HCT116 (cell line): Measurements from ENCODE around the gene PBX1.

Experiments
- CTCF ChIP-seq, 3 experiments: fragments of 200-600 bp in 1 of 3; sonication (generic) in 1 of 3; IDR thresholded peaks in 2 of 3; conservative IDR thresholded peaks in 1 of 3; 2 replicates each; pipeline ENCODE4 v1.5.1; 2012 to 2017; ENCODE audit warnings: low read depth in 2 of 3, low read length in 2 of 3, antibody characterized with exemption in 1 of 3, borderline replicate concordance in 1 of 3, control low read depth in 1 of 3, mild to moderate bottlenecking in 1 of 3, mixed read lengths in 1 of 3, mixed run types in 1 of 3, moderate library complexity in 1 of 3; ENCODE audit not compliant: insufficient read depth in 1 of 3
- EZH2phosphoT487 ChIP-seq: fragments of 200-600 bp; IDR thresholded peaks from 2 replicates; pipeline ENCODE4 v1.6.1; 2018; ENCODE audit warnings: antibody characterized with exemption, borderline replicate concordance
- POLR2AphosphoS5 ChIP-seq: IDR thresholded peaks from 2 replicates; pipeline ENCODE4 v1.6.1; 2011; ENCODE audit warnings: mild to moderate bottlenecking, low read depth, low read length, moderate library complexity
- RAD21 ChIP-seq: IDR thresholded peaks from 2 replicates; pipeline ENCODE4 v1.6.1; 2012; ENCODE audit warnings: low read depth, mild to moderate bottlenecking
- SIN3A ChIP-seq: IDR thresholded peaks from 2 replicates; pipeline ENCODE4 v1.6.1; 2012; ENCODE audit warnings: low read depth
- SP1 ChIP-seq: IDR thresholded peaks from 2 replicates; pipeline ENCODE4 v1.6.1; 2012; ENCODE audit warnings: low read depth
- TCF7L2 ChIP-seq: IDR thresholded peaks from 2 replicates; pipeline ENCODE4 v1.7.0; 2011; ENCODE audit warnings: borderline replicate concordance, inconsistent platforms; ENCODE audit not compliant: insufficient read depth, insufficient read length; ENCODE audit errors: extremely low read depth
- ZFX ChIP-seq: fragments of 450-650 bp; IDR thresholded peaks from 2 replicates; pipeline ENCODE4 v1.6.1; 2017
- ZNF274 ChIP-seq: fragments of 200-500 bp; sonication (Bioruptor generic); IDR thresholded peaks from 2 replicates; pipeline ENCODE4 v1.6.1; 2014; ENCODE audit warnings: mild to moderate bottlenecking, low read depth, low read length, inconsistent platforms

GRCh38 chr1:164761009-164761408, 202.0 kb downstream of the PBX1 start:
- TF ChIP-seq CTCF (IDR thresholded peaks at IDR 0.05 in 2 of 3, conservative IDR thresholded peaks at IDR 0.05 in 1 of 3; ENCODE audit: borderline replicate concordance in 1 of 3, insufficient read depth in 1 of 3, low read depth in 2 of 3, low read length in 2 of 3) (no peak), SP1 (no peak), POLR2AphosphoS5 (no peak), SIN3A (no peak), EZH2phosphoT487 (no peak), RAD21 (no peak), ZFX (no peak), ZNF274 (no peak), TCF7L2 (no peak)
